Measurements from ENCODE around the gene USP15. TPM values are rescaled to one million over a fixed set of nuclear protein-coding genes. Genes with fewer than 3 reads are reported as not detected.

The USP15 gene
- total and polyA plus RNA-seq, 2 donors from 2014 or later: 31.7 to 62.8 TPM

GRCh38 chr12:62282057-62282774 lies 22.0 kb downstream of the USP15 start:
- Histone ChIP-seq H3K4me1 (ENCODE audit: control insufficient read depth in 2 of 3, insufficient read depth in 2 of 3, low read depth in 1 of 3, low read length in 3 of 3) (peaks cover 0 to 5% (median 0%) of the 10 kb centered on the region in 3 donors), H3K36me3 (ENCODE audit: control insufficient read depth in 2 of 3, insufficient read depth in 3 of 3, low read length in 3 of 3) (no peaks in the 10 kb centered on the region), H3K9me3 (ENCODE audit: control insufficient read depth in 2 of 3, insufficient read depth in 1 of 3, low read length in 3 of 3) (no peaks in the 10 kb centered on the region), H3K27ac (ENCODE audit: low read depth in 2 of 2, low read length in 2 of 2) (no peak overlapping the region), H3K9ac (ENCODE audit: low read length in 3 of 3) (no peak overlapping the region), H3K4me3 (ENCODE audit: low read length in 3 of 3) (no peak overlapping the region), H3K27me3 (ENCODE audit: control insufficient read depth, insufficient read depth, low read length) (no peaks in the 10 kb centered on the region)
- no peak for TF ChIP-seq CTCF (IDR thresholded peaks at IDR 0.05; ENCODE audit: borderline replicate concordance, extremely low read depth, insufficient read depth)
- no peak for DNase-seq
- intact Hi-C loops (cut with DNase I): no loop called here
- FAIRE-seq: no peak

GRCh38 chr12:62284749-62285148 lies 24.5 kb downstream of the USP15 start:
- Histone ChIP-seq H3K4me3 (ENCODE audit: low read length in 3 of 3) (no peak overlapping the region), H3K27ac (ENCODE audit: low read depth in 2 of 2, low read length in 2 of 2) (no peak overlapping the region), H3K36me3 (ENCODE audit: control insufficient read depth in 2 of 3, insufficient read depth in 3 of 3, low read length in 3 of 3) (no peaks in the 10 kb centered on the region), H3K4me1 (ENCODE audit: control insufficient read depth in 2 of 3, insufficient read depth in 2 of 3, low read depth in 1 of 3, low read length in 3 of 3) (peaks cover 0 to 5% (median 0%) of the 10 kb centered on the region in 3 donors), H3K27me3 (ENCODE audit: control insufficient read depth, insufficient read depth, low read length) (no peaks in the 10 kb centered on the region), H3K9me3 (ENCODE audit: control insufficient read depth in 2 of 3, insufficient read depth in 1 of 3, low read length in 3 of 3) (no peaks in the 10 kb centered on the region), H3K9ac (ENCODE audit: low read length in 3 of 3) (no peak overlapping the region)
- intact Hi-C loops (cut with DNase I): no loop called here
- DNase-seq (no peak), FAIRE-seq (no peak)
- TF ChIP-seq CTCF (IDR thresholded peaks at IDR 0.05; ENCODE audit: borderline replicate concordance, extremely low read depth, insufficient read depth): no peak

DNA sequence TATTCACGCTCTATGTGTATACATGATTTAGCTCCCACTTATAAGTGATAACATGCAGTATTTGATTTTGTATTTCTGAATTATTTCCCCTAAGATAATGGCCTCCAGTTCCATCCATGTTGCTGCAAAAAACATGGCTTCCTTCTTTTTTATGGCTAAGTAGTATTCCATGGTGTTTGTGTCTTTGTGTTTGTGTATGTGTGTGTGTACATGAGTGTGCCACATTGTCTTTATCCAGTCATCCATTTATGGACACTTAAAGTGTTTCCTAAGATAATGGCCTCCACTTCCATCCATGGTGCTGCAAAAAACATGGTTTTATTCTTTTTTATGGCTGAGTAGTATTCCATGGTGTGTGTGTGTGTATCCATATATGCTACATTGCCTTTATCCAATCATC lies 25.1 kb downstream of the USP15 start:
- Histone ChIP-seq H3K4me1 (ENCODE audit: control insufficient read depth in 2 of 3, insufficient read depth in 2 of 3, low read depth in 1 of 3, low read length in 3 of 3) (peaks cover 0 to 5% (median 0%) of the 10 kb centered on the region in 3 donors), H3K27me3 (ENCODE audit: control insufficient read depth, insufficient read depth, low read length) (no peaks in the 10 kb centered on the region), H3K4me3 (ENCODE audit: low read length in 3 of 3) (no peak overlapping the region), H3K36me3 (ENCODE audit: control insufficient read depth in 2 of 3, insufficient read depth in 3 of 3, low read length in 3 of 3) (no peaks in the 10 kb centered on the region), H3K9me3 (ENCODE audit: control insufficient read depth in 2 of 3, insufficient read depth in 1 of 3, low read length in 3 of 3) (no peaks in the 10 kb centered on the region), H3K9ac (ENCODE audit: low read length in 3 of 3) (no peak overlapping the region), H3K27ac (ENCODE audit: low read depth in 2 of 2, low read length in 2 of 2) (no peak overlapping the region)
- intact Hi-C loops (cut with DNase I): no loop called here
- no peak for FAIRE-seq
- DNase-seq: no peak
- no peak for TF ChIP-seq CTCF (IDR thresholded peaks at IDR 0.05; ENCODE audit: borderline replicate concordance, extremely low read depth, insufficient read depth)
